HCT116 (cell line): ENCODE data around the gene EPHX1. TPM values are rescaled to one million over a fixed set of nuclear protein-coding genes. Genes with fewer than 3 reads are reported as not detected.

ENCODE experiments used
- ATAC-seq: fragments of 200-7000 bp; cut with Tn5 transposase; 2 replicates; pipeline ENCODE4 v1.9.1; 2020; ENCODE audit warnings: mild to moderate bottlenecking, moderate library complexity
- Bru-seq: library from RNA; stranded (reverse); fragments of 400-500 nt; gene quantifications from one replicate; lab custom pipeline; 2021; lab: Mats Ljungman, UMichigan
- BruChase-seq, 2 experiments: library from RNA; stranded (reverse); fragments of 400-500 nt; gene quantifications; one replicate each; lab custom pipeline; 2021; lab: Mats Ljungman, UMichigan
- BruUV-seq: library from RNA; stranded (reverse); fragments of 400-500 nt; replicated peaks from 2 replicates; lab custom pipeline; 2021; lab: Mats Ljungman, UMichigan
- CTCF ChIA-PET: fragments of 300-600 bp; sonication (Branson Sonifier 250); formaldehyde crosslinking; loops from one replicate; lab custom pipeline; 2021; ENCODE audit warnings: antibody characterized with exemption; lab: Charles Lee
- POLR2A ChIA-PET: fragments of 300-600, 350-600 bp; sonication (Branson Sonifier 250); formaldehyde crosslinking; loops from one replicate; lab custom pipeline; 2021; ENCODE audit warnings: antibody characterized with exemption; lab: Charles Lee
- RAD21 ChIA-PET, 2 experiments: fragments of 300-600 bp; sonication (Branson Sonifier 250); formaldehyde crosslinking; loops; one replicate each; lab custom pipeline; 2023; ENCODE audit warnings: low total read pairs in 2 of 2; ENCODE audit not compliant: uncharacterized antibody in 2 of 2, unreplicated experiment in 2 of 2, low non-redundant PET in 1 of 2; lab: Charles Lee
- DNase-seq: peaks from one replicate; pipeline ENCODE4 v3.0.0-alpha.2; 2010; ENCODE audit warnings: low read depth, low spot score
- H2AFZ ChIP-seq: fragments of 200-600 bp; shearing (Covaris generic), sonication (generic); 2 replicates; pipeline ENCODE4 v1.6.1; 2017; ENCODE audit warnings: low read depth, mixed run types, mixed read lengths, antibody characterized with exemption, low read length; ENCODE audit not compliant: poor library complexity, severe bottlenecking
- H3K27ac ChIP-seq: 2 replicates; pipeline ENCODE4 v1.5.1; 2012; ENCODE audit warnings: low read depth, low read length
- H3K27me3 ChIP-seq: fragments of 200-600 bp; sonication (generic); 2 replicates; pipeline ENCODE4 v1.6.1; 2016; ENCODE audit warnings: mixed run types, low read length, mixed read lengths; ENCODE audit not compliant: insufficient read depth
- H3K36me3 ChIP-seq, 2 experiments: fragments of 200-500 bp in 1 of 2; fragments of 200-600 bp in 1 of 2; sonication (Bioruptor generic) in 1 of 2; sonication (generic) in 1 of 2; 2 replicates each; pipeline versions ENCODE4 v1.5.1 to v1.6.1; 2014 to 2016; ENCODE audit warnings: low read length in 2 of 2, inconsistent platforms in 1 of 2, mixed read lengths in 1 of 2, mixed run types in 1 of 2; ENCODE audit not compliant: insufficient read depth in 2 of 2, control insufficient read depth in 1 of 2
- H3K4me1 ChIP-seq, 2 experiments: fragments of 200-600 bp in 1 of 2; sonication (generic) in 1 of 2; 2 replicates each; pipeline versions ENCODE4 v1.5.1 to v1.6.1; 2012 to 2017; ENCODE audit warnings: low read length in 2 of 2, inconsistent platforms in 1 of 2, mild to moderate bottlenecking in 1 of 2, mixed read lengths in 1 of 2, mixed run types in 1 of 2, moderate library complexity in 1 of 2; ENCODE audit not compliant: insufficient read depth in 2 of 2, control insufficient read depth in 1 of 2
- H3K4me2 ChIP-seq: fragments of 200-600 bp; sonication (generic); 2 replicates; pipeline ENCODE4 v1.6.1; 2017; ENCODE audit warnings: mixed run types, low read length, mixed read lengths
- H3K4me3 ChIP-seq, 2 experiments: fragments of 200-600 bp in 1 of 2; sonication (generic) in 1 of 2; replicated peaks in 1 of 2; 2 replicates each; pipeline ENCODE4 v1.5.1; 2011 to 2016; ENCODE audit warnings: low read length in 2 of 2, control low read depth in 1 of 2, low read depth in 1 of 2, mild to moderate bottlenecking in 1 of 2, mixed read lengths in 1 of 2, mixed run types in 1 of 2
- H3K79me2 ChIP-seq: fragments of 200-600 bp; sonication (generic); 2 replicates; pipeline ENCODE4 v1.6.1; 2017; ENCODE audit warnings: mild to moderate bottlenecking, mixed run types, low read length, moderate library complexity, mixed read lengths; ENCODE audit not compliant: insufficient read depth
- H3K9ac ChIP-seq: fragments of 200-600 bp; sonication (generic); 2 replicates; pipeline ENCODE4 v1.6.1; 2016; ENCODE audit warnings: low read length, mixed read lengths
- H3K9me2 ChIP-seq: fragments of 200-600 bp; sonication (generic), shearing (Covaris generic); 2 replicates; pipeline ENCODE4 v1.6.1; 2017; ENCODE audit warnings: mixed run types, mild to moderate bottlenecking, moderate library complexity; ENCODE audit not compliant: insufficient read depth
- H3K9me3 ChIP-seq, 2 experiments: fragments of 200-500 bp in 1 of 2; fragments of 200-600 bp in 1 of 2; sonication (Bioruptor generic) in 1 of 2; sonication (generic) in 1 of 2; 2 replicates each; pipeline ENCODE4 v1.6.1; 2014 to 2017; ENCODE audit warnings: low read length in 2 of 2, mixed read lengths in 2 of 2, inconsistent platforms in 1 of 2, low read depth in 1 of 2, mild to moderate bottlenecking in 1 of 2, mixed run types in 1 of 2, moderate library complexity in 1 of 2; ENCODE audit not compliant: control insufficient read depth in 1 of 2, insufficient read depth in 1 of 2
- H4K20me1 ChIP-seq: fragments of 200-600 bp; sonication (generic), shearing (Covaris generic); 2 replicates; pipeline ENCODE4 v1.6.1; 2017; ENCODE audit warnings: mixed run types, mild to moderate bottlenecking, moderate library complexity; ENCODE audit not compliant: insufficient read depth
- CBX3 ChIP-seq: IDR thresholded peaks from 2 replicates; pipeline ENCODE4 v1.6.1; 2012; ENCODE audit warnings: low read depth
- EGR1 ChIP-seq: IDR thresholded peaks from 2 replicates; pipeline ENCODE4 v1.6.1; 2012; ENCODE audit warnings: low read depth
- ELF1 ChIP-seq: IDR thresholded peaks from 2 replicates; pipeline ENCODE4 v1.6.1; 2012; ENCODE audit warnings: low read depth, borderline replicate concordance
- EZH2 ChIP-seq: fragments of 200-600 bp; sonication (generic); IDR thresholded peaks from 2 replicates; pipeline ENCODE4 v1.6.1; 2017; ENCODE audit warnings: antibody characterized with exemption, mixed run types
- EZH2phosphoT487 ChIP-seq: fragments of 200-600 bp; IDR thresholded peaks from 2 replicates; pipeline ENCODE4 v1.6.1; 2018; ENCODE audit warnings: antibody characterized with exemption, borderline replicate concordance
- JUND ChIP-seq: IDR thresholded peaks from 2 replicates; pipeline ENCODE4 v1.6.1; 2012
- POLR2A ChIP-seq: IDR thresholded peaks from 2 replicates; pipeline ENCODE4 v1.7.0; 2011; ENCODE audit warnings: borderline replicate concordance; ENCODE audit not compliant: insufficient read depth, insufficient read length; ENCODE audit errors: extremely low read depth
- POLR2AphosphoS5 ChIP-seq: IDR thresholded peaks from 2 replicates; pipeline ENCODE4 v1.6.1; 2011; ENCODE audit warnings: mild to moderate bottlenecking, low read depth, low read length, moderate library complexity
- RAD21 ChIP-seq: IDR thresholded peaks from 2 replicates; pipeline ENCODE4 v1.6.1; 2012; ENCODE audit warnings: low read depth, mild to moderate bottlenecking
- SIN3A ChIP-seq: IDR thresholded peaks from 2 replicates; pipeline ENCODE4 v1.6.1; 2012; ENCODE audit warnings: low read depth
- SP1 ChIP-seq: IDR thresholded peaks from 2 replicates; pipeline ENCODE4 v1.6.1; 2012; ENCODE audit warnings: low read depth
- SRF ChIP-seq: IDR thresholded peaks from 2 replicates; pipeline ENCODE4 v1.6.1; 2012; ENCODE audit warnings: low read depth
- TCF7L2 ChIP-seq: IDR thresholded peaks from 2 replicates; pipeline ENCODE4 v1.7.0; 2011; ENCODE audit warnings: borderline replicate concordance, inconsistent platforms; ENCODE audit not compliant: insufficient read depth, insufficient read length; ENCODE audit errors: extremely low read depth
- YY1 ChIP-seq: IDR thresholded peaks from 2 replicates; pipeline ENCODE4 v1.6.1; 2011; ENCODE audit warnings: low read length, low read depth, moderate library complexity, mild to moderate bottlenecking; ENCODE audit not compliant: insufficient replicate concordance; ENCODE audit errors: extremely low read depth
- ZFX ChIP-seq: fragments of 450-650 bp; IDR thresholded peaks from 2 replicates; pipeline ENCODE4 v1.6.1; 2017
- ZNF274 ChIP-seq: fragments of 200-500 bp; sonication (Bioruptor generic); IDR thresholded peaks from 2 replicates; pipeline ENCODE4 v1.6.1; 2014; ENCODE audit warnings: mild to moderate bottlenecking, low read depth, low read length, inconsistent platforms
- intact Hi-C: fragments of 100-400 bp; cut with micrococcal nuclease; formaldehyde crosslinking; loops from 2 replicates; pipeline ENCODE4 v1.10.0; 2022
- long read RNA-seq: library from polyadenylated mRNA; unstranded; transcript quantifications from one replicate; pipeline ENCODE4 v2.0.0, GENCODE V29; 2021; ENCODE audit not compliant: unreplicated experiment
- polyA plus RNA-seq: library from polyadenylated mRNA; unstranded; fragments of >200 nt; gene quantifications from 2 replicates; pipeline ENCODE4 v1.2.1, GENCODE V29; 2012; ENCODE audit warnings: missing spikeins
- total RNA-seq: library from RNA; stranded (reverse); gene quantifications from one replicate; pipeline ENCODE4 v1.2.1, GENCODE V29; 2021; ENCODE audit not compliant: unreplicated experiment
- TF ChIP-seq, protein P1 (sequence below): IDR thresholded peaks from 2 replicates; pipeline ENCODE4 v1.6.1; 2012; ENCODE audit warnings: low read depth
- TF ChIP-seq, protein P2 (sequence below): IDR thresholded peaks from 2 replicates; pipeline ENCODE4 v1.6.1; 2012
- TF ChIP-seq, protein P3 (sequence below), 3 experiments: fragments of 200-600 bp in 1 of 3; sonication (generic) in 1 of 3; IDR thresholded peaks in 2 of 3; conservative IDR thresholded peaks in 1 of 3; 2 replicates each; pipeline ENCODE4 v1.5.1; 2012 to 2017; ENCODE audit warnings: low read depth in 2 of 3, low read length in 2 of 3, antibody characterized with exemption in 1 of 3, borderline replicate concordance in 1 of 3, control low read depth in 1 of 3, mild to moderate bottlenecking in 1 of 3, mixed read lengths in 1 of 3, mixed run types in 1 of 3, moderate library complexity in 1 of 3; ENCODE audit not compliant: insufficient read depth in 1 of 3
- TF ChIP-seq, protein P4 (sequence below): IDR thresholded peaks from 2 replicates; pipeline ENCODE4 v1.6.1; 2012

EPHX1 gene
- total RNA-seq, result 44.6 TPM
- 58.8 and 64.6 TPM in 2 replicates for polyA plus RNA-seq
- percentile 56 among the genes with signal in this experiment for Bru-seq, nascent RNA
- percentile 61 among the genes with signal in this experiment for BruChase-seq, experiment 1, labeled RNA remaining after a 6-hour chase
- percentile 56 among the genes with signal in this experiment for BruChase-seq, experiment 2, labeled RNA remaining after a 2-hour chase
- long read RNA-seq, transcript EPHX1-201 (9 exons, 1,660 nt), result major isoform, 13 of 16 reads
- long read RNA-seq, partial matches to known transcripts, result 1 of 16 reads
- long read RNA-seq, other reads (novel, unspliced or antisense), result 2 of 16 reads

DNA sequence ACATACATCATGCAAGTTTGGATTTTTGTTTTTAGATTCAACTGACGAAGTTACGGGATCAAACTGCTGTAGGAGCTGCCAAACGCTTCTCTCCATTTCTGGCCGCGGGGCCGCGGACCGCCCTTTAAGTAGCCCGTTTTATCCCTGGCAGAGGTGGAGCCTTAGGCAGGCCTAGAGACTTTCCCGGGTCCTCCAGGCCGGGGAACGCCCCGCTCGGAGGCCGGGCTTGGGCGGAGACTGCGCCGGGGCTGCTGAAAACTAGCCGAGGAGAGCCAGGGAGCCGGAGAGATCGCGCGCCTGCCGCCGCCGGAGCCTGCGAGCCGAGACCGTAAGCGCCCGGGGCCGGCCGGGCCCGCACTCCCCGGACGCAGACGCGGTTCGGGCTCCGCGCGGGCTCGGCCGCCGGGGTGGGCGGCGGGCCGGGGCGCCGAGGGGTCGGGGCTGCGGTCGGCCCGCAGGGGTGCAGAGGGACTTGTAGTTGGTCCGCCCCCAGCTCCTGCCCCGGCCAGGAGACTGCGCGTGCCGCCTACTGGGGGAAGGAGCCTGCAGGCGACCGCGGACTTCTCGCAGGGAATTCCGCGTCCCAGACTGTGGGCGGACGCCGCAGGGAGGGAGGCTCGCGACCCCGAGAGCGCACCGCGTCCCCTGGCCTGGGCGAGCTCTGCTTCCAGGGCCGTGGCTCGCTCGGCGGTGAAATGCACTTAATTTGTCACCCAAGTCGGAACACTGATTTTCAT is at the start of gene EPHX1:
TSS of gene EPHX1 (plus strand) at position 283 of the 737 bp plus-strand sequence. CDS start 18,606 bp downstream, outside the sequence.
- Histone ChIP-seq H3K27me3 (no peaks in the 10 kb centered on the region), H3K36me3 (no peaks in the 10 kb centered on the region), H3K9me3 (no peaks in the 10 kb centered on the region), H3K9me2 (no peaks in the 10 kb centered on the region), H3K9ac (peak within 1 kb of the TSS; percentile 72), H3K4me2 (peak within 1 kb of the TSS; percentile 85), H3K4me3 (peak within 1 kb of the TSS; percentile 66 to 67), H2AFZ (no peak within 1 kb of the TSS), H3K4me1 (peaks cover 13 to 25% of the 10 kb centered on the region in 2 experiments), H4K20me1 (no peaks in the 10 kb centered on the region), H3K27ac (peak within 1 kb of the TSS; percentile 69), H3K79me2 (no peaks in the 10 kb centered on the region)
- intact Hi-C loops, result loop anchor here (1.0 to 5.0 kb wide), 2 partner anchors 72 to 166 kb away; partner anchors contain the start of gene TMEM63A
- POLR2A ChIA-PET, result interaction anchor here (1.0 to 1.9 kb wide), 2 partner anchors 32 to 385 kb away, joined by 3 to 7 read pairs; partner anchors contain the start of gene SRP9
- DNase-seq, result peak; percentile 71
- RAD21 ChIA-PET, result interaction anchor here in 1 of 2 experiments (0.5 kb wide), 1 partner anchor 140 kb away, joined by 9 read pairs; no protein-coding TSS in a partner anchor
- CTCF ChIA-PET, result interaction anchor here (0.6 to 1.0 kb wide), 4 partner anchors 25 to 336 kb away, joined by 3 to 4 read pairs (median 4); no protein-coding TSS in a partner anchor
- ATAC-seq, result peak; percentile 98
- no TSS peak for BruUV-seq
- TF ChIP-seq SIN3A, result 0 out of 2 replicates have a peak, but pooled peaks have one; percentile 35
- peak; percentile 96 for TF ChIP-seq POLR2AphosphoS5
- no peak for TF ChIP-seq EZH2
- peak; percentile 94 for TF ChIP-seq POLR2A
- TF ChIP-seq YY1, result peak; percentile 37
- TF ChIP-seq EGR1, result no peak
- TF ChIP-seq RAD21, result peak; percentile 11; the same call in 1 of the 2 replicates
- TF ChIP-seq ZFX, result peak; percentile 68
- TF ChIP-seq, protein P1, sequence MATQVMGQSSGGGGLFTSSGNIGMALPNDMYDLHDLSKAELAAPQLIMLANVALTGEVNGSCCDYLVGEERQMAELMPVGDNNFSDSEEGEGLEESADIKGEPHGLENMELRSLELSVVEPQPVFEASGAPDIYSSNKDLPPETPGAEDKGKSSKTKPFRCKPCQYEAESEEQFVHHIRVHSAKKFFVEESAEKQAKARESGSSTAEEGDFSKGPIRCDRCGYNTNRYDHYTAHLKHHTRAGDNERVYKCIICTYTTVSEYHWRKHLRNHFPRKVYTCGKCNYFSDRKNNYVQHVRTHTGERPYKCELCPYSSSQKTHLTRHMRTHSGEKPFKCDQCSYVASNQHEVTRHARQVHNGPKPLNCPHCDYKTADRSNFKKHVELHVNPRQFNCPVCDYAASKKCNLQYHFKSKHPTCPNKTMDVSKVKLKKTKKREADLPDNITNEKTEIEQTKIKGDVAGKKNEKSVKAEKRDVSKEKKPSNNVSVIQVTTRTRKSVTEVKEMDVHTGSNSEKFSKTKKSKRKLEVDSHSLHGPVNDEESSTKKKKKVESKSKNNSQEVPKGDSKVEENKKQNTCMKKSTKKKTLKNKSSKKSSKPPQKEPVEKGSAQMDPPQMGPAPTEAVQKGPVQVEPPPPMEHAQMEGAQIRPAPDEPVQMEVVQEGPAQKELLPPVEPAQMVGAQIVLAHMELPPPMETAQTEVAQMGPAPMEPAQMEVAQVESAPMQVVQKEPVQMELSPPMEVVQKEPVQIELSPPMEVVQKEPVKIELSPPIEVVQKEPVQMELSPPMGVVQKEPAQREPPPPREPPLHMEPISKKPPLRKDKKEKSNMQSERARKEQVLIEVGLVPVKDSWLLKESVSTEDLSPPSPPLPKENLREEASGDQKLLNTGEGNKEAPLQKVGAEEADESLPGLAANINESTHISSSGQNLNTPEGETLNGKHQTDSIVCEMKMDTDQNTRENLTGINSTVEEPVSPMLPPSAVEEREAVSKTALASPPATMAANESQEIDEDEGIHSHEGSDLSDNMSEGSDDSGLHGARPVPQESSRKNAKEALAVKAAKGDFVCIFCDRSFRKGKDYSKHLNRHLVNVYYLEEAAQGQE, result no peak
- no peak for TF ChIP-seq ELF1
- TF ChIP-seq TCF7L2, result peak; percentile 15
- TF ChIP-seq, protein P2, sequence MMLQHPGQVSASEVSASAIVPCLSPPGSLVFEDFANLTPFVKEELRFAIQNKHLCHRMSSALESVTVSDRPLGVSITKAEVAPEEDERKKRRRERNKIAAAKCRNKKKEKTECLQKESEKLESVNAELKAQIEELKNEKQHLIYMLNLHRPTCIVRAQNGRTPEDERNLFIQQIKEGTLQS, result no peak
- TF ChIP-seq, protein P3, sequence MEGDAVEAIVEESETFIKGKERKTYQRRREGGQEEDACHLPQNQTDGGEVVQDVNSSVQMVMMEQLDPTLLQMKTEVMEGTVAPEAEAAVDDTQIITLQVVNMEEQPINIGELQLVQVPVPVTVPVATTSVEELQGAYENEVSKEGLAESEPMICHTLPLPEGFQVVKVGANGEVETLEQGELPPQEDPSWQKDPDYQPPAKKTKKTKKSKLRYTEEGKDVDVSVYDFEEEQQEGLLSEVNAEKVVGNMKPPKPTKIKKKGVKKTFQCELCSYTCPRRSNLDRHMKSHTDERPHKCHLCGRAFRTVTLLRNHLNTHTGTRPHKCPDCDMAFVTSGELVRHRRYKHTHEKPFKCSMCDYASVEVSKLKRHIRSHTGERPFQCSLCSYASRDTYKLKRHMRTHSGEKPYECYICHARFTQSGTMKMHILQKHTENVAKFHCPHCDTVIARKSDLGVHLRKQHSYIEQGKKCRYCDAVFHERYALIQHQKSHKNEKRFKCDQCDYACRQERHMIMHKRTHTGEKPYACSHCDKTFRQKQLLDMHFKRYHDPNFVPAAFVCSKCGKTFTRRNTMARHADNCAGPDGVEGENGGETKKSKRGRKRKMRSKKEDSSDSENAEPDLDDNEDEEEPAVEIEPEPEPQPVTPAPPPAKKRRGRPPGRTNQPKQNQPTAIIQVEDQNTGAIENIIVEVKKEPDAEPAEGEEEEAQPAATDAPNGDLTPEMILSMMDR (IDR thresholded peaks at IDR 0.05 in 2 of 3, conservative IDR thresholded peaks at IDR 0.05 in 1 of 3; ENCODE audit: borderline replicate concordance in 1 of 3, insufficient read depth in 1 of 3, low read depth in 2 of 3, low read length in 2 of 3), result peak in 1 of 3 experiments; percentile 32; a peak in 1 of 6 replicates
- no peak for TF ChIP-seq ZNF274
- TF ChIP-seq EZH2phosphoT487, result no peak
- no peak for TF ChIP-seq CBX3
- TF ChIP-seq SRF, result no peak
- TF ChIP-seq, protein P4, sequence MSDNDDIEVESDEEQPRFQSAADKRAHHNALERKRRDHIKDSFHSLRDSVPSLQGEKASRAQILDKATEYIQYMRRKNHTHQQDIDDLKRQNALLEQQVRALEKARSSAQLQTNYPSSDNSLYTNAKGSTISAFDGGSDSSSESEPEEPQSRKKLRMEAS, result peak; percentile 22; the same call in 1 of the 2 replicates
- no peak for TF ChIP-seq SP1
- TF ChIP-seq JUND, result no peak
